OCI-LY3 (cell line): ENCODE results near the gene ADAMTS2.

Experiments
- H2AFZ ChIP-seq: fragments of 200-600, 300-600 bp; shearing (Covaris generic); 2 replicates; pipeline ENCODE4 v1.6.0; 2014; ENCODE audit warnings: antibody characterized with exemption, low read depth, low read length
- H3K27ac ChIP-seq: fragments of 200-600, 300-600 bp; sonication (generic); 2 replicates; pipeline ENCODE4 v1.5.1; 2014; ENCODE audit warnings: mild to moderate bottlenecking, low read length, moderate library complexity, mixed read lengths
- H3K27me3 ChIP-seq: fragments of 200-600, 300-600 bp; sonication (generic); 2 replicates; pipeline ENCODE4 v1.6.1; 2014; ENCODE audit warnings: low read depth, low read length, mixed read lengths
- H3K36me3 ChIP-seq: fragments of 200-600, 300-600 bp; sonication (generic); replicated peaks from 2 replicates; pipeline ENCODE3; 2014; ENCODE audit warnings: low read depth, low read length, mixed read lengths
- H3K4me1 ChIP-seq: fragments of 300-600, 200-600 bp; sonication (generic); 2 replicates; pipeline ENCODE4 v1.6.1; 2014; ENCODE audit warnings: low read length, mixed read lengths
- H3K4me2 ChIP-seq: fragments of 200-600, 300-600 bp; sonication (generic); 2 replicates; pipeline ENCODE4 v1.6.1; 2014; ENCODE audit warnings: low read length, mixed read lengths
- H3K4me3 ChIP-seq: fragments of 300-600, 200-600 bp; sonication (generic); 2 replicates; pipeline ENCODE4 v1.5.1; 2014; ENCODE audit warnings: antibody characterized with exemption, mild to moderate bottlenecking, low read length, moderate library complexity
- H3K79me2 ChIP-seq: fragments of 300-600, 200-600 bp; shearing (Covaris generic); 2 replicates; pipeline ENCODE4 v1.6.1; 2014; ENCODE audit warnings: mild to moderate bottlenecking, low read length, mixed read lengths
- H3K9ac ChIP-seq: fragments of 300-600, 200-600 bp; shearing (Covaris generic); 2 replicates; pipeline ENCODE4 v1.6.0; 2014; ENCODE audit warnings: mild to moderate bottlenecking, low read length, moderate library complexity
- H3K9me3 ChIP-seq: fragments of 200-600, 300-600 bp; shearing (Covaris generic); 2 replicates; pipeline ENCODE4 v1.6.1; 2014; ENCODE audit warnings: low read length, mixed read lengths; ENCODE audit not compliant: insufficient read depth
- H4K20me1 ChIP-seq: fragments of 200-600, 300-600 bp; sonication (generic); 2 replicates; pipeline ENCODE4 v1.6.1; 2016; ENCODE audit warnings: low read length, mixed read lengths; ENCODE audit not compliant: insufficient read depth
- EZH2phosphoT487 ChIP-seq: fragments of 200-600 bp; shearing (Covaris generic); IDR thresholded peaks from 2 replicates; pipeline ENCODE4 v1.6.1; 2018; ENCODE audit warnings: antibody characterized with exemption, mixed run types, low read depth
- TF ChIP-seq, protein P1 (sequence below): fragments of 200-600, 300-600 bp; sonication (generic); IDR thresholded peaks from 2 replicates; pipeline ENCODE4 v1.5.1; 2014; ENCODE audit warnings: antibody characterized with exemption, low read length, low read depth

The ADAMTS2 gene

GRCh38 chr5:179317411-179318220 lies 27.6 kb downstream of the ADAMTS2 start:
- Histone ChIP-seq H3K9me3 (no peaks in the 10 kb centered on the region), H3K27me3 (no peaks in the 10 kb centered on the region), H3K4me1 (no peaks in the 10 kb centered on the region), H3K4me2 (no peak overlapping the region), H3K79me2 (no peaks in the 10 kb centered on the region), H4K20me1 (no peaks in the 10 kb centered on the region), H3K4me3 (no peak overlapping the region), H3K9ac (no peak overlapping the region), H2AFZ (no peak overlapping the region), H3K27ac (no peak overlapping the region), H3K36me3 (no peaks in the 10 kb centered on the region)
- TF ChIP-seq, protein P1, sequence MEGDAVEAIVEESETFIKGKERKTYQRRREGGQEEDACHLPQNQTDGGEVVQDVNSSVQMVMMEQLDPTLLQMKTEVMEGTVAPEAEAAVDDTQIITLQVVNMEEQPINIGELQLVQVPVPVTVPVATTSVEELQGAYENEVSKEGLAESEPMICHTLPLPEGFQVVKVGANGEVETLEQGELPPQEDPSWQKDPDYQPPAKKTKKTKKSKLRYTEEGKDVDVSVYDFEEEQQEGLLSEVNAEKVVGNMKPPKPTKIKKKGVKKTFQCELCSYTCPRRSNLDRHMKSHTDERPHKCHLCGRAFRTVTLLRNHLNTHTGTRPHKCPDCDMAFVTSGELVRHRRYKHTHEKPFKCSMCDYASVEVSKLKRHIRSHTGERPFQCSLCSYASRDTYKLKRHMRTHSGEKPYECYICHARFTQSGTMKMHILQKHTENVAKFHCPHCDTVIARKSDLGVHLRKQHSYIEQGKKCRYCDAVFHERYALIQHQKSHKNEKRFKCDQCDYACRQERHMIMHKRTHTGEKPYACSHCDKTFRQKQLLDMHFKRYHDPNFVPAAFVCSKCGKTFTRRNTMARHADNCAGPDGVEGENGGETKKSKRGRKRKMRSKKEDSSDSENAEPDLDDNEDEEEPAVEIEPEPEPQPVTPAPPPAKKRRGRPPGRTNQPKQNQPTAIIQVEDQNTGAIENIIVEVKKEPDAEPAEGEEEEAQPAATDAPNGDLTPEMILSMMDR = no peak
- no peak for TF ChIP-seq EZH2phosphoT487

DNA sequence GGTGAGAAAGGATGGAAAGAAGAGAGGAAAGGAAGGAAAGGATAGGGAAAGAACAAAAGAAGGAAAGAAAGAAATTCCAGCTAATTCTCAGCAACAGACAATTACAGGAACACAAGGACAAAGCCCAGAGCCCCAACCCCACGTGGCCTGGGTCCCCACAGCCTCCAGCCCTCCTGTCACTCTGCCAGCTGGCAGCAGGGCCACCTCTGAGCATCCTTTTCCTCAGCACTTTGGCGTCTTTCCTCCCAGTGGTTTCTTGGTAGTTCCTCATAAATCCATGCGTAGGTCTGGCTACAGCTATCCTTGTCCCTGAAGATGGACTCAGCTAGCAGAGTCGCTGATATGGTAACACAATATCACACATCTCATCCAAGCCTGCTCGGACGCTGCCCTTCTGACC lies 28.3 kb downstream of the ADAMTS2 start:
- Histone ChIP-seq H3K79me2 (no peaks in the 10 kb centered on the region), H3K27ac (no peak overlapping the region)

GRCh38 chr5:179316111-179316551 lies 29.1 kb downstream of the ADAMTS2 start:
- Histone ChIP-seq H3K27ac (no peak overlapping the region), H3K4me3 (no peak overlapping the region), H3K36me3 (no peaks in the 10 kb centered on the region), H3K9ac (no peak overlapping the region), H3K9me3 (no peaks in the 10 kb centered on the region), H3K4me2 (no peak overlapping the region), H4K20me1 (no peaks in the 10 kb centered on the region), H3K27me3 (no peaks in the 10 kb centered on the region), H3K79me2 (no peaks in the 10 kb centered on the region), H3K4me1 (no peaks in the 10 kb centered on the region), H2AFZ (no peak overlapping the region)
- TF ChIP-seq EZH2phosphoT487 = no peak
- TF ChIP-seq, protein P1 = no peak

More for the DNA sequence above, 28.3 kb downstream of the ADAMTS2 start:
- H3K9ac ChIP-seq = no peak overlapping the region
- H2AFZ ChIP-seq = no peak overlapping the region
- no peak overlapping the region for H3K4me2 ChIP-seq
- H4K20me1 ChIP-seq = no peaks in the 10 kb centered on the region
- no peaks in the 10 kb centered on the region for H3K36me3 ChIP-seq
- H3K4me3 ChIP-seq = no peak overlapping the region
- H3K4me1 ChIP-seq = no peaks in the 10 kb centered on the region
- TF ChIP-seq, protein P1 = no peak
- TF ChIP-seq EZH2phosphoT487 = no peak
- H3K27me3 ChIP-seq = no peaks in the 10 kb centered on the region
- no peaks in the 10 kb centered on the region for H3K9me3 ChIP-seq

DNA sequence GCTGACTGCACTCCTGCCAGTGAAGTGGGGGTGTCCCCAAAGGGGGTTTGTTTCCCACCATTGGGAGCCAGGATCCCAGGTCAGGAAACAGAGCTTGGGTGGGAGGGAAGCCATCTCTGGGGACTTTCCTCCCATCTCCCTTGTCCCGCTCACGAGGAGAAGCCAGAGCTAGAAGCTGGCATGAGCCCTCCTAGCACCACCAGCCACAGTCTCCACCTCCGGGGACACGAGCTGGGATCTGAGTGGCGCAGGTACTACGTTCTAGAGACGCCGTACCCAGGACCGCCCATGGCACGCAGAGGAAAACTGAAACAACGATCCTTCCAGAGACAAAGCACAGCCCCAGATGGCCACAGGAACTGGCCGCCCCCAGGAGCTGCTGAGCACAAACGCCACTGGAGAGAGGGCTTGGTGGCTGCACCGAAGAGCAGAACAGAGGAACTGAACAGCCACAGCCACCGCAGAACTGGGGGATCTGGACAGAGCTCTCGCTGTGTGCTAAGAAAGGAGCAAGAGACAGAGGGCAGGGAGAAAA lies 29.8 kb downstream of the ADAMTS2 start:
- Histone ChIP-seq H2AFZ (no peak overlapping the region), H3K27ac (no peak overlapping the region), H3K4me3 (no peak overlapping the region)

More for the DNA sequence above, 29.8 kb downstream of the ADAMTS2 start:
- H3K79me2 ChIP-seq = no peaks in the 10 kb centered on the region
- no peak overlapping the region for H3K4me2 ChIP-seq
- no peak for TF ChIP-seq EZH2phosphoT487
- TF ChIP-seq, protein P1 = no peak
- no peaks in the 10 kb centered on the region for H3K4me1 ChIP-seq
- H3K9ac ChIP-seq = no peak overlapping the region
- H3K9me3 ChIP-seq = no peaks in the 10 kb centered on the region
- no peaks in the 10 kb centered on the region for H3K27me3 ChIP-seq
- H4K20me1 ChIP-seq = no peaks in the 10 kb centered on the region
- no peaks in the 10 kb centered on the region for H3K36me3 ChIP-seq
